ENCODE data around the gene GALNT2. TPM values are rescaled to one million over a fixed set of nuclear protein-coding genes. Genes with fewer than 3 reads are reported as not detected.

GALNT2 gene
- total RNA-seq, 1 donor from 2014 or later = 60.7 TPM

GRCh38 chr1:230068952-230069684 is 2.1 kb downstream of the GALNT2 start:
- Histone ChIP-seq H3K27me3 (ENCODE audit: control insufficient read depth, insufficient read depth, low read length) (no peaks in the 10 kb centered on the region), H3K36me3 (ENCODE audit: control insufficient read depth, insufficient read depth, low read length) (no peaks in the 10 kb centered on the region), H3K4me3 (ENCODE audit: low read depth, low read length) (peak overlapping the region; percentile 85)
- TF ChIP-seq CTCF (IDR thresholded peaks at IDR 0.05; ENCODE audit: insufficient read depth, low read length, poor library complexity, severe bottlenecking) = no peak
- DNase-seq (ENCODE audit: low read depth) = no peak

- H3K4me3 ChIP-seq (ENCODE audit: low read depth, low read length) = no peak overlapping the region
- no peak for DNase-seq (ENCODE audit: low read depth)
- no peaks in the 10 kb centered on the region for H3K27me3 ChIP-seq (ENCODE audit: control insufficient read depth, insufficient read depth, low read length)
- no peak for TF ChIP-seq CTCF (IDR thresholded peaks at IDR 0.05; ENCODE audit: insufficient read depth, low read length, poor library complexity, severe bottlenecking)
- H3K36me3 ChIP-seq (ENCODE audit: control insufficient read depth, insufficient read depth, low read length) = no peaks in the 10 kb centered on the region
These were observed 2.8 kb downstream of the GALNT2 start for GRCh38 chr1:230069796-230070195.

- TF ChIP-seq CTCF (IDR thresholded peaks at IDR 0.05; ENCODE audit: insufficient read depth, low read length, poor library complexity, severe bottlenecking) = no peak
- Histone ChIP-seq H3K4me3 (ENCODE audit: low read depth, low read length) (no peak overlapping the region), H3K27me3 (ENCODE audit: control insufficient read depth, insufficient read depth, low read length) (no peaks in the 10 kb centered on the region), H3K36me3 (ENCODE audit: control insufficient read depth, insufficient read depth, low read length) (no peaks in the 10 kb centered on the region)
- no peak for DNase-seq (ENCODE audit: low read depth)
These were observed 3.5 kb downstream of the GALNT2 start for GRCh38 chr1:230070321-230071208.

- no peaks in the 10 kb centered on the region for H3K27me3 ChIP-seq (ENCODE audit: control insufficient read depth, insufficient read depth, low read length)
- no peak for DNase-seq (ENCODE audit: low read depth)
- no peak overlapping the region for H3K4me3 ChIP-seq (ENCODE audit: low read depth, low read length)
- no peak for TF ChIP-seq CTCF (IDR thresholded peaks at IDR 0.05; ENCODE audit: insufficient read depth, low read length, poor library complexity, severe bottlenecking)
- no peaks in the 10 kb centered on the region for H3K36me3 ChIP-seq (ENCODE audit: control insufficient read depth, insufficient read depth, low read length)
These were observed 4.3 kb downstream of the GALNT2 start for GRCh38 chr1:230071316-230071715.

GRCh38 chr1:230072296-230072695 is 5.3 kb downstream of the GALNT2 start:
- DNase-seq (ENCODE audit: low read depth) = no peak
- TF ChIP-seq CTCF (IDR thresholded peaks at IDR 0.05; ENCODE audit: insufficient read depth, low read length, poor library complexity, severe bottlenecking) = no peak
- no peak overlapping the region for H3K4me3 ChIP-seq (ENCODE audit: low read depth, low read length)
- H3K36me3 ChIP-seq (ENCODE audit: control insufficient read depth, insufficient read depth, low read length) = no peaks in the 10 kb centered on the region
- H3K27me3 ChIP-seq (ENCODE audit: control insufficient read depth, insufficient read depth, low read length) = no peaks in the 10 kb centered on the region

Data from kidney epithelial cell (primary cell).